Smooth muscle cell (in vitro differentiated cells): Measurements from ENCODE around the gene CBFA2T2. TPM values are rescaled to one million over a fixed set of nuclear protein-coding genes. Genes with fewer than 3 reads are reported as not detected.

Experiments
- DNase-seq: peaks from one replicate; lab custom pipeline; 2025; ENCODE audit not compliant: unreplicated experiment; lab: John Stamatoyannopoulos, UW
- H2AFZ ChIP-seq: fragments of 200-600 bp; sonication (generic); 2 replicates; pipeline ENCODE4 v1.6.0; 2016; ENCODE audit warnings: antibody characterized with exemption, low read depth, mild to moderate bottlenecking
- H3F3A ChIP-seq: fragments of 200-600 bp; sonication (generic); 2 replicates; pipeline ENCODE4 v1.6.0; 2017; ENCODE audit warnings: antibody characterized with exemption, low read depth
- H3K27ac ChIP-seq: fragments of 200-600 bp; sonication (generic); 2 replicates; pipeline ENCODE4 v1.5.1; 2016; ENCODE audit warnings: low read depth, mild to moderate bottlenecking
- H3K27me3 ChIP-seq: fragments of 200-600 bp; sonication (generic); 2 replicates; pipeline ENCODE4 v1.6.1; 2016; ENCODE audit warnings: low read depth, mild to moderate bottlenecking
- H3K36me3 ChIP-seq: fragments of 200-600 bp; sonication (generic); 2 replicates; pipeline ENCODE4 v1.5.1; 2016; ENCODE audit warnings: low read depth
- H3K4me1 ChIP-seq: fragments of 200-600 bp; sonication (generic); 2 replicates; pipeline ENCODE4 v1.5.1; 2016; ENCODE audit warnings: low read depth
- H3K4me2 ChIP-seq: fragments of 200-600 bp; sonication (generic); 2 replicates; pipeline ENCODE4 v1.6.0; 2016; ENCODE audit warnings: mild to moderate bottlenecking
- H3K4me3 ChIP-seq: fragments of 200-600 bp; sonication (generic); 2 replicates; pipeline ENCODE4 v1.5.1; 2016; ENCODE audit warnings: mild to moderate bottlenecking
- H3K79me2 ChIP-seq: fragments of 200-600 bp; sonication (generic); 2 replicates; pipeline ENCODE4 v1.6.0; 2016; ENCODE audit warnings: low read depth, mild to moderate bottlenecking
- H3K9ac ChIP-seq: fragments of 200-600 bp; sonication (generic); 2 replicates; pipeline ENCODE4 v1.6.0; 2016; ENCODE audit warnings: low read depth
- H3K9me3 ChIP-seq: fragments of 200-600 bp; sonication (generic); replicated peaks from 2 replicates; pipeline ENCODE4 v1.5.1; 2016; ENCODE audit warnings: low read depth
- H4K20me1 ChIP-seq: fragments of 200-600 bp; sonication (generic); 2 replicates; pipeline ENCODE4 v1.6.0; 2016; ENCODE audit warnings: low read depth
- WGBS: methylation state at CpG from one replicate; pipeline ENCODE4 v1.1.7; 2016; ENCODE audit warnings: low lambda C conversion rate; 5-methylcytosine and 5-hydroxymethylcytosine counted together
- polyA plus RNA-seq: library from polyadenylated mRNA; unstranded; fragments of >200 nt; fragmentation: Nextera tagmentation; extraction: Ambion mirVana; gene quantifications from 2 replicates; pipeline ENCODE4 v1.2.1, GENCODE V29; 2016
- total RNA-seq: library from RNA; depleted of rRNA; stranded (reverse); fragments of >200 nt; gene quantifications from 2 replicates; pipeline ENCODE4 v1.2.3, GENCODE V29; 2014
- TF ChIP-seq, protein P1 (sequence below): fragments of 200-600 bp; sonication (generic); IDR thresholded peaks from 2 replicates; pipeline ENCODE4 v1.5.1; 2017; ENCODE audit warnings: borderline replicate concordance, mild to moderate bottlenecking, antibody characterized with exemption; ENCODE audit not compliant: insufficient read depth, poor library complexity, severe bottlenecking

The CBFA2T2 gene
- total and polyA plus RNA-seq, 2 experiments from 2014 or later: 18.2 to 41.6 TPM

DNA sequence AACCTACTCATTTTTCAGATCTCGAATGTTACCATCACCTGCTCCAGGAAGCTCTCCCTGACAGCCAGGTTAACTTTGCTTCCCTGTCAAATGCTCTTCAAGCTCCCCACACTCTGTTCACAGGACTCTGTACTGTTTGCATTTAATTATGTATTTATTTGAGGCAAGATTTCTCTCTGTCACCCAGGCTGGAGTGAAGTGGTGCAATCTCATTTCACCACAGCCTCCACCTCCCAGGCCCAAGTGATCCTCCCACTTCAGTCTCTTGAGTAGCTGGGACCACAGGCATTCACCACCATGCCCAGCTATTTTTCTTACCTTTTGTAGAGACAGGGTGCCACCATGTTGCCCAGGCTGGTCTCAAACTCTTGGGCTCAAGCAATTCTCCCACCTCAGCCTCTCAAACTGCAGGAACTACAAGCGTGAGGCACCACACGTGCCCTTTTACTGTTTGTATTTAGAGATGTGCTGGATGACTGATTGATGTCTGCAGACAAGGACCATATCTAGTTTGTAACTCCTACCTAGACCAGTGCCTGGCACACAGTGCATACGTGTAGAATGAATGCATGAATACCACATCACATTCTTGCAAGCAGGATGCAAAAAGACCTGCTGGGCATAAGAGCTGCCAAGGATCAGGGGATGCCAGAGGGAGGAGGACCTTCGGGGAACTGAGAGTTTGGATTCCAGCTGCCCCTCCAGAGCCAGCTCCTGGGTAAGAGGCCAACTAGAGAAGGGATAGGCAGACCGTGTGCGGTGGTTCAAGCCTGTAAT lies 15.6 kb upstream of the CBFA2T2 start:
- no peak overlapping the region for H3K4me2 ChIP-seq
- peaks cover 7% of the 10 kb centered on the region for H3K27me3 ChIP-seq
- no peaks in the 10 kb centered on the region for H3K36me3 ChIP-seq
- no peak overlapping the region for H3K27ac ChIP-seq
- DNase-seq: no peak
- H3F3A ChIP-seq: no peaks in the 10 kb centered on the region
- no peaks in the 10 kb centered on the region for H3K4me1 ChIP-seq
- no peaks in the 10 kb centered on the region for H3K9me3 ChIP-seq
- H3K79me2 ChIP-seq: no peaks in the 10 kb centered on the region
- TF ChIP-seq, protein P1, sequence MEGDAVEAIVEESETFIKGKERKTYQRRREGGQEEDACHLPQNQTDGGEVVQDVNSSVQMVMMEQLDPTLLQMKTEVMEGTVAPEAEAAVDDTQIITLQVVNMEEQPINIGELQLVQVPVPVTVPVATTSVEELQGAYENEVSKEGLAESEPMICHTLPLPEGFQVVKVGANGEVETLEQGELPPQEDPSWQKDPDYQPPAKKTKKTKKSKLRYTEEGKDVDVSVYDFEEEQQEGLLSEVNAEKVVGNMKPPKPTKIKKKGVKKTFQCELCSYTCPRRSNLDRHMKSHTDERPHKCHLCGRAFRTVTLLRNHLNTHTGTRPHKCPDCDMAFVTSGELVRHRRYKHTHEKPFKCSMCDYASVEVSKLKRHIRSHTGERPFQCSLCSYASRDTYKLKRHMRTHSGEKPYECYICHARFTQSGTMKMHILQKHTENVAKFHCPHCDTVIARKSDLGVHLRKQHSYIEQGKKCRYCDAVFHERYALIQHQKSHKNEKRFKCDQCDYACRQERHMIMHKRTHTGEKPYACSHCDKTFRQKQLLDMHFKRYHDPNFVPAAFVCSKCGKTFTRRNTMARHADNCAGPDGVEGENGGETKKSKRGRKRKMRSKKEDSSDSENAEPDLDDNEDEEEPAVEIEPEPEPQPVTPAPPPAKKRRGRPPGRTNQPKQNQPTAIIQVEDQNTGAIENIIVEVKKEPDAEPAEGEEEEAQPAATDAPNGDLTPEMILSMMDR: no peak
- WGBS: 91% methylated on average over 7 of the region's 7 CpGs
- no peak overlapping the region for H2AFZ ChIP-seq
- H3K4me3 ChIP-seq: no peak overlapping the region
- no peaks in the 10 kb centered on the region for H4K20me1 ChIP-seq
- H3K9ac ChIP-seq: no peak overlapping the region

DNA sequence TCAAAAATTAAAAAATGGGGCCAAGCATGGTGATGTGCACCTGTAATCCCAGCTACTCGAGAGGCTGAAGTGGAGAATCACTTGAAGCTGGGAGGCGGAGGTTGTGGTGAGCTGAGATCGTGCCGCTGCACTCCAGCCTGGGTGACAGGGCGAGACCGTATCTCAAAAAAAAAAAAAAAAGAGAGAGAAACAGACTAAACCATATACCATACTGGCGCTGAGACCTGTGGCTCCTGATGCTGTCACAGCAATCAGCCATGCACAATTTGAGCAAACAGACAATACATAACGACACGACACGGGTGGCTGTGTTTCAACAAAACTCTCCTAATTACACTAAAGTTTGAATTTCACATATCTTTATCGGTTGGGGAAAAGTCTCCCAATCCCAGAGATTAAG lies 14.9 kb upstream of the CBFA2T2 start:
- no peak overlapping the region for H3K4me2 ChIP-seq
- H3F3A ChIP-seq: no peaks in the 10 kb centered on the region
- H3K36me3 ChIP-seq: no peaks in the 10 kb centered on the region
- TF ChIP-seq, protein P1: no peak
- no peak overlapping the region for H3K9ac ChIP-seq
- no peak overlapping the region for H3K4me3 ChIP-seq
- no peaks in the 10 kb centered on the region for H3K4me1 ChIP-seq
- no peak for DNase-seq
- no peaks in the 10 kb centered on the region for H3K9me3 ChIP-seq
- no peaks in the 10 kb centered on the region for H3K79me2 ChIP-seq
- H3K27me3 ChIP-seq: peaks cover 7% of the 10 kb centered on the region
- H2AFZ ChIP-seq: no peak overlapping the region
- no peaks in the 10 kb centered on the region for H4K20me1 ChIP-seq
- H3K27ac ChIP-seq: no peak overlapping the region
- WGBS: 87% methylated on average over 11 of the region's 11 CpGs

DNA sequence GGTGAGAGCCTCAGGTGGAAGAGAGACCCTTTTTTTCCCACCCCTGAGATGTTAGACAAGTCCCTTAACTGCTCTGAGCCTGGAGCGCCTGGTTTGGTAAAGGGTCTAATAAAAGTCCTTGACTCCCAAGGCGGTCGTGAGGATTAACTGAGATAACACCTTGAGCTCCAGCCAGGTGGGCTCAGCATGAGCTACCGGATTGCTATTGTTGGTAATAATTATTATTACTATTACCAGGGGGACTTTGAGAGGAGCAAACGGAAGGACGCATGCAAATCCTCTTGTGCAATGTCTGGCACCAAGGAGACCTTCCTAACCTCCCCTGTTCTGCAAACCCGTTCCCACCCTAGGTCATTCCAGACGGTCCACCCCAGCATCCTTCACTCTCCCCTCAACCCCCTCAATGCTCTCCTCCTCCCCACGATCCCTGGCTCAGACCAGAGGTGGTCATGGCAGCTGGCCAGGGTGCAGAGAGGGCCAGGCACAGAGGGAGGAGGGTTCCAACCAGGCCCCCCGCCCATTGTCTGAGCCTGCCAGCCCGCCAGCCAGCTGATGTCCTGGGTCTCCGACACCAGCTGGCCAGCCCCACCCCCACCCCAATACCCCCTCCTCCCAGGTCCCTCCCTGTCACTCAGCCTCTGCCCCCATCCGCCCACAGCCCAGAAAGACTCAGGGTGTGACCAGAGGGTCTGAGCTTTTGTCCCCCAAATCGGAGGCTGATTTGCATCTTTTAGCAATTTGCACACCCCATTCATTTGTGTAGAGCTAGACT lies 14.3 kb upstream of the CBFA2T2 start:
- H3K4me1 ChIP-seq: no peaks in the 10 kb centered on the region
- no peak overlapping the region for H3K9ac ChIP-seq
- H3K4me2 ChIP-seq: no peak overlapping the region
- no peak for DNase-seq
- no peaks in the 10 kb centered on the region for H3K36me3 ChIP-seq
- TF ChIP-seq, protein P1: no peak
- no peaks in the 10 kb centered on the region for H4K20me1 ChIP-seq
- H3K27ac ChIP-seq: no peak overlapping the region
- H2AFZ ChIP-seq: no peak overlapping the region
- 75% methylated on average over 14 of the region's 14 CpGs for WGBS
- H3K9me3 ChIP-seq: no peaks in the 10 kb centered on the region
- H3K27me3 ChIP-seq: peaks cover 7% of the 10 kb centered on the region
- no peak overlapping the region for H3K4me3 ChIP-seq
- no peaks in the 10 kb centered on the region for H3F3A ChIP-seq
- no peaks in the 10 kb centered on the region for H3K79me2 ChIP-seq
